ENCODE data around the gene COX15. TPM values are rescaled to one million over a fixed set of nuclear protein-coding genes. Genes with fewer than 3 reads are reported as not detected.

Gene COX15
- total RNA-seq, 2 experiments from 2014 or later, result 31.3 to 31.5 TPM

DNA sequence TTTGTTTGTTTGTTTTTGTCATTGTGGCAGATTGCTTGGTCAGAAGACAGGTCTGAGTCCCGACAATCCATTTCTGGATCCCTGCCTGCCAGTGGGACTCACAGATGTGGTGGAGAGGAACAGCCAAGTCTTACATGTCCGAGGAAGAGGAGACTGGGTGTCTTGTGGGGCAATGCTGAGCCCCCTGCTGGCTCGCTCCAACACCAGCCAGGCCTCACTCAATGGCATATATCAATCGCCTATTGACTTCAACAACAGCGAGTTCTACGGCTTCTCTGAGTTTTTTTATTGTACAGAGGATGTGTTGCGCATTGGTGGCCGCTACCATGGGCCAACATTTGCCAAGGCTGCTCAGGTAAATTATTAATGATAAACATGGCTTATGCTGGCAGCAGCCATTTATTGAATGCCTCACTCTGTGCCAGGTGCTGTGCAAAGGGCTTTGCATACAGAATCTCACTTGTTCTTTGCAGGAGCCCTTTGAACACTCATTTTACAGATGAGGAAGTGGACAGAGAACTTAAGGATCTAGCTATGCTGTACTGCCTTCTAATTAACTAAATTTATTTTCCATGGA lies 33.3 kb downstream of the COX15 start:
- CTCF ChIA-PET, result no interaction called here
- Mint-ChIP-seq H3K9me3 (no peaks in the 10 kb centered on the region), H3K27me3 (no peaks in the 10 kb centered on the region), H3K27ac (no peak overlapping the region), H3K4me3 (no peak overlapping the region), H3K36me3 (peaks cover 28% of the 10 kb centered on the region), H3K4me1 (ENCODE audit: low read depth) (no peaks in the 10 kb centered on the region)
- no peak for DNase-seq
- POLR2A ChIA-PET, result no interaction called here
- intact Hi-C loops (cut with micrococcal nuclease), result loop anchor here (1.0 kb wide), 1 partner anchor 10 kb away; no protein-coding TSS in a partner anchor

DNA sequence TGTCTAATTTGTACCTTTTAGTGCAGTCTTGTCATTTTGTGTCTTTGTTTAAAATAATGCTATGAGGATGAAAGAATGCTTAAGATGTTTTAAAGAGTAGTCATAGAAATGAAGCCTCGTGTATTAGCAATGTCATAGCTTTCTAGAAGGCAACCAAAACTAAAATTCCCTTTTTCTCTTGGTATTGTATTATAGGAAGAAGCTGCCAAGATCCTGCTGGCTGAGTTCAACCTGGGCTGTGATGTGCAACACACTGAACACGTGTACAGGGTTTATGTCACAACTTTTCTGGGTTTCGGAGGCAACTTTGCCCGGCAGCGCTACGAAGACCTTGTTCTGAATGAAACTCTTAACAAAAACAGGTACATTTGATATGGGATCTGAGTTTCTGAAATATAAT lies 36.2 kb downstream of the COX15 start:
- no peak overlapping the region for H3K27ac Mint-ChIP-seq
- CTCF ChIA-PET, result no interaction called here

DNA sequence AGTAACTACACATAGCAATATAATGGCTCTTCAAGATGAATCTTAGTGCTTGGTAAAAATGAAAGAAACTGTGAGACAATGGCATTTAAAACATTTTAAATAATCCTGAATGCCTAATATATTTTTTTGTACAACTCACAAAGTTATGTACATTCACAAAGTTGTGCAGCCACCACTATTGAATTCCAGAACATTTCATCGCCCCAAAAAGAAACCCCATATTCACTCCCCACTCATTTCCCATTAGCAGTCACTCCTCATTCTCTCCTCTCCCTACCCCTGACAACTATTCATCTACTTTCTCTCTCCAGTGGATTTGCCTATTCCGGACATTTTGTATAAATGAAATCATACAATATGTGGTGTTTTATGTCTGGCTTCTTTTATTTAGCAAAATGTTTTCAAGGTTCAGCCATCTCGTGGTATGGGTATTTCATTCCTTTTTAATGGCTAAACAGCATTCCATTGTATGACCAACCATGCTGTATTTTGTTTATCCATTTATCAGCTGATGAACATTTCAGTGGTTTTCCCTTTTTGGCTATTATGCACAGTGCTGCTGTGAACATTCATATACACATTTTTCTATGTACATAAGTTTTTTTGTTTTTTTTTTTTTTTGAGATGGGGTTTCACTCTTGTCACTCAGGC lies 37.9 kb downstream of the COX15 start:
- intact Hi-C loops (cut with micrococcal nuclease), result no loop called here
- no peak overlapping the region for H3K27ac Mint-ChIP-seq

More for the DNA sequence above, 36.2 kb downstream of the COX15 start:
- POLR2A ChIA-PET, result no interaction called here
- Mint-ChIP-seq H3K36me3 (peaks cover 19% of the 10 kb centered on the region), H3K9me3 (no peaks in the 10 kb centered on the region), H3K4me1 (ENCODE audit: low read depth) (no peaks in the 10 kb centered on the region), H3K4me3 (no peak overlapping the region), H3K27me3 (no peaks in the 10 kb centered on the region)
- no peak for DNase-seq
- intact Hi-C loops (cut with micrococcal nuclease), result no loop called here

DNA sequence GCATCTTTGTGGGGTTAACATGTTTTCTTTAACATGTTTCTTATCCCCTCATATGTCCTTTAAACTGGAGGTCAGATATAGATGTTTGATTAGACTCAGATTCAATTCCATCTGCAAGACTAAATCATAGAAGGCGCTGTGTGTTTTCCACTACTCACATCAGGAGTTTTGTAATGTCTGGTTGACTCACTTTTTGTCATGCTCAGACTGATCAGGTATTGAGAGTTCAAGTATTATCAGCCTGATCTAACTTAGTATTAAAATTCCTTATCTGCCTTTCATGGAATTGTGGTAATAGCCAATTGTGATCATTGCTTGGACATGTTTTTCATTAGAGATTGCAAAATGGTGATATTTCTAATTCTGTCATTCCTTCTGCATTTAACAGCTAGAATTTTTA lies 42.5 kb downstream of the COX15 start:
- Mint-ChIP-seq H3K9me3 (no peaks in the 10 kb centered on the region), H3K4me1 (ENCODE audit: low read depth) (no peaks in the 10 kb centered on the region), H3K27me3 (no peaks in the 10 kb centered on the region), H3K27ac (no peak overlapping the region), H3K4me3 (no peak overlapping the region), H3K36me3 (peaks cover 6% of the 10 kb centered on the region)
- intact Hi-C loops (cut with micrococcal nuclease), result no loop called here
- DNase-seq, result no peak
- POLR2A ChIA-PET, result no interaction called here
- CTCF ChIA-PET, result no interaction called here

More for the DNA sequence above, 37.9 kb downstream of the COX15 start:
- ChIA-PET CTCF (interaction anchor here (0.6 kb wide), 1 partner anchor 34 kb away, joined by 4 read pairs; no protein-coding TSS in a partner anchor), POLR2A (no interaction called here)
- Mint-ChIP-seq H3K36me3 (peaks cover 15% of the 10 kb centered on the region), H3K27me3 (no peaks in the 10 kb centered on the region), H3K4me1 (ENCODE audit: low read depth) (no peaks in the 10 kb centered on the region), H3K4me3 (no peak overlapping the region), H3K9me3 (no peaks in the 10 kb centered on the region)
- DNase-seq, result no peak

DNA sequence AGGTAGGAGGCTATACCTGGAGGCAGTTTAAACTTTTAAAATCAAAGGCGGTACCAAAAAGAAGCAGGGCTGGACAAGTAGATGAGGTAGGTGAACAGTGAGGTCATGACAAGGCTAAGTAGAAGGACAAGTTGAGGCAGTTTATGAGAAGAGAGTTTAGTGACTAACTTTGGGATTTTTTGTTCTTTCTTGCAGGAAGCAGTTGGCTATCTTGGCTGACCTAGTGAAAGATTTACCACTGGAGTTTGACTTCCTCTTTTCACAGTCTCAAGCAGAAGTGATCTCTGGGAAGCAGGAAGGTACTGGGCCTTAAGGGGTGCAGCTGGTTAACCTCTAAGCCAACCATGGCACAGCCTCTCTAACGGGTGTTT lies 46.3 kb downstream of the COX15 start:
- no peak overlapping the region for H3K4me3 Mint-ChIP-seq
- DNase-seq, result no peak
- H3K4me1 Mint-ChIP-seq (ENCODE audit: low read depth), result no peaks in the 10 kb centered on the region
- H3K27me3 Mint-ChIP-seq, result no peaks in the 10 kb centered on the region
- no peaks in the 10 kb centered on the region for H3K9me3 Mint-ChIP-seq
- H3K27ac Mint-ChIP-seq, result no peak overlapping the region
- H3K36me3 Mint-ChIP-seq, result peaks cover 7% of the 10 kb centered on the region
- POLR2A ChIA-PET, result no interaction called here
- CTCF ChIA-PET, result no interaction called here
- intact Hi-C loops (cut with micrococcal nuclease), result no loop called here

DNA sequence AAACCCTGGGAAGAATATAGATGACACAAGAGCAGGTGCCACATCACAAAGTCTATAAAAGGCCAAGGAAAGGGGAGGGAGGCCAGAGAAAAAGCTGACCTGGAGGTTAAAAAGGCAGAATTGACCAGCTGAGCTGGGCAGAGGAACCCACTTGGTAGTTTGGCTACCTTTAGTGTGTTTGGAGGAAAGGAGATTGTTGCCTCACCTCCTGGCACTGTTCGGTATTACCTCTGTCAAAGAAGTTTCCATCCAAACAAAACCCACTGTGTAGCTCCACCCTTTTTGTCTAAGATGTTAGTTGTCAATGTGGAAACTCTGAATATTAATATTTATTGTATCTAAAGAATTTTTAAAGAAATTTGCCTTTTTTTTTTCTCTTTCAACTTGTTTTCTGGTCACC lies 49.2 kb downstream of the COX15 start:
- intact Hi-C loops (cut with micrococcal nuclease), result no loop called here
- DNase-seq, result no peak
- Mint-ChIP-seq H3K27me3 (no peaks in the 10 kb centered on the region), H3K36me3 (peaks cover 6% of the 10 kb centered on the region), H3K4me3 (no peak overlapping the region), H3K4me1 (ENCODE audit: low read depth) (no peaks in the 10 kb centered on the region), H3K27ac (no peak overlapping the region), H3K9me3 (no peaks in the 10 kb centered on the region)
- ChIA-PET POLR2A (no interaction called here), CTCF (interaction anchor here (0.7 to 0.9 kb wide), 2 partner anchors 43 to 62 kb away, joined by 3 read pairs; partner anchors contain the start of gene SLC25A28)

Other genes starting within 250 kb of the COX15 start
- gene NKX2-3, start 199.2 kb downstream of the COX15 start, total RNA-seq, result not detected
- 10 to 100 TPM; 69.9 to 70.9 TPM for gene SLC25A28, start 111.7 kb downstream of the COX15 start, total RNA-seq
- gene ENTPD7, start 72.6 kb downstream of the COX15 start, total RNA-seq, result 1 to 10 TPM; 3.0 to 3.3 TPM
- gene CUTC, start 107 bp upstream of the COX15 start, total RNA-seq, result 10 to 100 TPM; 26.0 to 26.6 TPM
- gene ABCC2, start 50.5 kb upstream of the COX15 start, total RNA-seq, result under 1 TPM; 0.57 to 0.82 TPM